Spleen (tissue), 7 donors: Measurements from ENCODE around the gene MLST8.

Experiments
- CTCF ChIP-seq, 11 experiments: fragments of 200-600 bp in 7 of 11; fragments of 450-650 bp in 4 of 11; sonication (generic) in 4 of 11; IDR thresholded peaks in 8 of 11; conservative IDR thresholded peaks in 3 of 11; 1 replicate in 7 of 11; 2 replicates in 4 of 11; pipeline versions ENCODE4 v1.4.0 to v1.8.0; 2016 to 2021; ENCODE audit warnings: antibody characterized with exemption in 11 of 11, inconsistent platforms in 4 of 11, mild to moderate bottlenecking in 1 of 11
- POLR2A ChIP-seq, 3 donors: fragments of 450-650 bp; IDR thresholded peaks; one replicate each; pipeline ENCODE4 v1.5.1; 2017; ENCODE audit warnings: antibody characterized with exemption in 3 of 3, mild to moderate bottlenecking in 1 of 3
- donor health status: DM: no; HTN: no; CAD: no; lungs with moderate emphysema.
- donor health status: DM: no; HTN: no; CAD: no.
- donor health status: DM: no; HTN: no; CAD: no.

- no peak for TF ChIP-seq CTCF (IDR thresholded peaks at IDR 0.05 in 8 of 11, conservative IDR thresholded peaks at IDR 0.05 in 3 of 11)
- TF ChIP-seq POLR2A (IDR thresholded peaks at IDR 0.05): no peak
Measured at GRCh38 chr16:2177101-2177500, 28.2 kb upstream of the MLST8 start.
